GM19372 (cell line): ENCODE measurements around the gene ALOXE3.
A peak's percentile ranks its signal among the peaks of the same experiment; 100 is the strongest.

Experiments
- ATAC-seq: cut with Tn5 transposase; IDR thresholded peaks from one replicate; pipeline ENCODE4 v1.9.1; 2021; ENCODE audit warnings: mild to moderate bottlenecking, low read depth, moderate library complexity; ENCODE audit not compliant: unreplicated experiment

Gene ALOXE3

DNA sequence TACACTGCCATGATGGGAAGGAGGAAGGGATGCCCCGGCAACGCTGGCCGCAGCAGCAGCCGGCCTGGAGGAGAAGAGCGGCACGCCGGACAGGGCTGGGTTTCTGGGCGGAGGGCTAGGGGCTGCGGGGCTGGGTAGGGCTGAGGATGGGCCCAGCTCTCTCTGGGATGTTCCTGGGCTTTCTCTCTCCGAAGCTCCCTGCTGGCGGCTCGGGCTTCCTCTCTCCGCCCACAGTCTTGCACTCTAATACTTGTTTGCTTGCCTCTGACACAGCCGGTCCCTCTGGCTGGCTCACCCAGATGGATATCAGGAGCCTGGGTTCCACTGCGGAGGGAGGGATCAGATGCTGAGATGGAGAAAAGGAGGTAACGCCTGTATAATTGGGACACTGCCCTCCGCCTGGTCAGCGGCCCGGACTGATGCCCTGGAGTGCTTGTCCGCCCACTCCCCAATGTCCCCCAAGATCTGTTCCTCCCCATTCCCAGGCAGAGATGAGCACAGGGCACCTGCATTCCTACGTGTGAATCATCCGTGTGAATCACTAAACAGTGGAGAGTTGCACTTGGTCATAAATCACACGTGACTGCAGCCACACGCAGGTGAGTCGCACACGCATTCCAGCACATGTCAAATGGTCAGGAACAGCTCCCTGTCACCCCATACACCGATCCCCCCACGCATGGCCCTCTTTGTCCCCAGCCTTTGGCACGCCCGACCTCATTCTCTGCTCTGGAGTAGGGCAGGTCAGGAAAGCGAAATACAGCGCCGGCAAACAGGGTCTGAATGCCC, at the start of gene ALOXE3:
TSS of gene ALOXE3 (minus strand) at position 535 of the 789 bp plus-strand sequence. CDS start at position 11, 524 bp downstream.
- no peak for ATAC-seq

DNA sequence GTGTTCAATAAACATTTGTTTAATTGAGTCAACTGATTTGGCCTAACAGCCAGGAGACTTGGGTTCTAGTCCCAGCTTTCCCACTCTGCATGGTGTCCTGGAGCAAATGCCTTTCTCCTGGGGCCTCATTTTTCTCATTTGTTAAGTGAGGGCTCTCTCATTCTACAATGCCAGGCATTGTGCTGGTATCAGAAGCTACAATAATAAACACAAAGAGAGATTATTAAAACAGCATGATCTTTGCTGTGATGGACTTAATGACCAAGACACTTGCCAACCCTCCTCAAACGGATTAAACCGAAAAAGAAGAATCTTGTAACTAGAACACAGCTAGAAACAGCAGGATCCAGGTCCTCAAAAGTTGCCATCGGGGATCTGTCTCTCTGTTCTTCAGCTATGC, 49.2 kb upstream of the ALOXE3 start:
- ATAC-seq = no peak

DNA sequence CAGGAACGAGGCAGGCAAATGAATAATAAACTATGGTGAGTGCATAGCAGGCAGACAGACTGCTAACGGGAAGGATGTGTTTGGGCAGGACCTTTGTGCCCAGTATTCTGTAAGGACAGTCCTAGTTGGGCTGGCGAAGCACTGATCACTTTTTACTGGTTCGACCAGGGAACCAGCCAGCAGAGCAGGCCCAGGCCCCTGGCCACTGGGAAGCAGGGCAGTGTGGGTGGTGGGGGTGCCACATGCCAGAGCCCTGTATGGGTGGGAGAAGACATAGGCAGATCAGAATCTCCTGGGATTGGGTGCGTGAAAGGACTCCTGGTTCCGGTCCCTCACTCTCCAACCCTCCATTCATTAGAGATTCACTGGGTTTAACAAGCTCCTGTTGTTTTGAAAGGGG, 48.4 kb upstream of the ALOXE3 start:
- no peak for ATAC-seq

DNA sequence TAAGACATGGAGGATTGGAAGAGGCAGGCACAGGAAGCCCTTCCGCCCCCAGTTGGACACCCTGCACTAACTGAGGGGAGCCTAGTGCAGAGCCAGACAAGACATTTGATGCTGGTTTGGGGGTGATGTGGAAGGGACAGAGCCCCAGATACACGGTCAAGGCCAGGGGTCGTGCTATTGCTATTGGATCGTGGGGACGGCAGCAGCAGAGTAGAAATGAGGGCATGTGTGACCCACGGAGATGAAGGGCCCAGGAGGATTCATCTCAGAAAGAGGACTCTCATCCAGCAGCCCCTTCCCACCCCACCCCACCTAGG, 46.5 kb upstream of the ALOXE3 start:
- no peak for ATAC-seq

DNA sequence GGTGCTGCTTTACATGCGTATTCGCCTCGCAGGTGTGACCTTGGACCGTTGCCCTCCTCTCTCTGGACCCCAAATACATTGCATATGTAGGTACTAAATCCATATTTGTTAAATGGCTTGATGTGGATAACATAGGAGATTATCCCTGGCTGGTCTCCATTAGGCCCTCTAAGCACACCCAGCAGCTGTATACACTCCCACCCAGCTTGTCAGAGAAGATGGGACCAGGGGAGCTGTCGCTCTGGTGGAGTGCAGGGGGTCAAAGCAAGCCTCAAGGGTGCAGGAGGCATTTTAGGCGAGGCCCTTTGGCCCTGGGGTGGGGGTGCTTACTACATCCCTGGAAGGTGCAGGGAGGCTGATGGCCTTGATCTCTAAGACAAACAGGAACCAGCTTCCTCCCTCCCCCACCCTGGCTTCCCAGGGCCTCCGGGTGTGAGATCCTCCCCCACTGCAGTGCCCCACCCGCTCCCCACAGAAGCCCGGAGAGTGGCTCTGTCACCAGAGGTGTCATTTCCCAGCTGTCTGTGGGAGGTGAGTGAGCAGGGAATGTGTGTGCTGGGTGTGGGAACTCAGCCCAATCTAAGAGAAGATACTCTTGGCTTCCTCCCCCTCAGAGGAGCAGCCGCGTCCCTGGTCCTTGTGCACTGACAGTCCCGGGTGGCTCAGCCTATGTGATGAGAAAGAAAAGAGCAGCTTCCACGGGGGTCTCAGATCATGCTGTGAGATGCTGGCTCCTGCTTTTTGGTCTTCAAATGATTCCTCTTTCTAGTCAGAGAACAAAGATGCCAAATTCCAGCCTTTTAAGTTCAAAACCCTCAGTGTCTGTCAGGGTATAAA, 45.9 kb upstream of the ALOXE3 start:
- ATAC-seq = no peak

DNA sequence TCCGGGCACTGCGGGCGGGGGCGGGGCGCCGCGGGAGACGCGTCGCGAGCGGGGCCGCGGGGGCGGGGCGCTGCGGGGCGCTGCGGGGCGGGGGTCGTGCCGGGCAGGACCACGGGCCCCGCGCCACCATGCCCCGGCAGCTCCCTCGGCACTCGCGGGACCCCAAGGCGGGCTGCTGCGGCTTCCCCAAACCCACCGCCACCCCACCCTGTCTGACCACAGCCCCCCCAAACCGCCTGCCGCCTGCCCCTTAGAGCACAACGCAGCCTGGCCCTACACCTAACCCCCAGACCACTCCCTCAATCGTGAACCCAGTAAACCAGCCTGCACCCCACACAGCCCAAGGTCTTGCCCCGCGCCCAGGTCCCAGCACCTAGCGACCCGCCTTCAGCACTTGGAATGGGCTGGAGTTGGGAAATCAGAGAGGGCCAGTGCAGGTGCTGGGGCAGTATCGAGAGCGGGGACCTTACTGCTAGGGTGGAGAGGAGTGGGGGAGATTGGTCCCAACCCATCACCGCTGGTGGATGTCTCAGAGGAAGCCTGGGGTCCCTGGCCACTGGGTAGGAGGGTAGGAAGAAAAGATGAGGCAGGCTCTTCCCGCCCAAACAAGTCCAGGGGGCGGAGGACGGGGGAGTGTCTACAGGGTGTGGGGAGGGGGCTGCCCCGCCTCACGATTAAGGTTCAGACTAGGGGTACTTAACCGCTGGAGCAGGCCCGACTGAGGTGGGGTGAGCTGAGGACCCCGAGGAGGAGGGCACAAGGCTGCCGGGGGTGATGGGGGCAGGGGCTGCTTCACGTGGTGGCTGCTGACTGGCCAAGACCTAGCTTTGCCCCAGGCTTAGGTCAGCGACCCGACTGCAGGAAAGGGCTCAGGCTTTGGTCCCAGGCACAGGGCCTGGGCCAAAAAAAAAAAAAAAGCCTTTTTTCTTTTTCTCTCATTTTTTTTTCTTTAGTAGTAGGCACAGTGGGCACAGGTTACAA, 45.0 kb upstream of the ALOXE3 start:
- ATAC-seq = no peak

DNA sequence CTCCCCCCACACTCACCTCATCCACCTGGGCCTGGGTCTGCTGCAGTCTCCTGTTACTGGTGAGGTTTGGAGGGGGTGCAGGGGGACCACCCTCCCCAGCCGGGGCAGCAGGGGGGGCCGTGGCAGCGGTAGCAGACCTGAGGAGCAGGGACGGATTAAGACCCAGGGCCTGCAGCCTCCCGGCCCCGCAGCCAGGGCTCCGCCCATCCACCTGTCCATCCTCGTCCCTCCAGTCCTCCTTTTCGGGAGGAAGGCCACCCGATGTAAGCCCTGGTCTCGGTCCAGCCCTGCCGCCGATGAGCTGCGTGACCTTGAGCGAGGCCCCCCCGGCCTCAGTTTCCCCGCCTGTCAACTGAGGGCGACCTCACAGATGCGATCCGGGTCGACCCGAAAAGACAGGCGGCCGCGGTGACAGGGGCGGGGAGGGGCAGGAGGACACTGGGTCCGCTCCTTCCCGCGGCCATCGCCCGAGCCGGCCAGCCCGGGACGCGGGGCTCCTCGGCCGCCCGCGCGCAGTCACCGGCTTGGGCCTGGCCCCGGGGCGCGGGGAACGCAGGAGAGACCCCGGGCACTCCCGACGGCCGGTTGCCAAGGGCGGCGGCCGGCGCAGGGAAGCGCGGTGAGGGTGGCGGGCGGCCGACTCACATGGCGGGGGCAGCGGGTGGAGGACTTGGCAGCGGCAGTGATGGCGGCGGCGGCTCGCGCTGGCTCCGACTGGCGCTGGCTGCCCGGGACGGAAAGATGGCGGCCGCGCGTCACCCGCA, 44.1 kb upstream of the ALOXE3 start, which contains the start of gene VAMP2:
TSS of gene VAMP2 (minus strand) at position 716 of the 764 bp plus-strand sequence. CDS start at position 647, 69 bp downstream.
- ATAC-seq = peak; percentile 57

DNA sequence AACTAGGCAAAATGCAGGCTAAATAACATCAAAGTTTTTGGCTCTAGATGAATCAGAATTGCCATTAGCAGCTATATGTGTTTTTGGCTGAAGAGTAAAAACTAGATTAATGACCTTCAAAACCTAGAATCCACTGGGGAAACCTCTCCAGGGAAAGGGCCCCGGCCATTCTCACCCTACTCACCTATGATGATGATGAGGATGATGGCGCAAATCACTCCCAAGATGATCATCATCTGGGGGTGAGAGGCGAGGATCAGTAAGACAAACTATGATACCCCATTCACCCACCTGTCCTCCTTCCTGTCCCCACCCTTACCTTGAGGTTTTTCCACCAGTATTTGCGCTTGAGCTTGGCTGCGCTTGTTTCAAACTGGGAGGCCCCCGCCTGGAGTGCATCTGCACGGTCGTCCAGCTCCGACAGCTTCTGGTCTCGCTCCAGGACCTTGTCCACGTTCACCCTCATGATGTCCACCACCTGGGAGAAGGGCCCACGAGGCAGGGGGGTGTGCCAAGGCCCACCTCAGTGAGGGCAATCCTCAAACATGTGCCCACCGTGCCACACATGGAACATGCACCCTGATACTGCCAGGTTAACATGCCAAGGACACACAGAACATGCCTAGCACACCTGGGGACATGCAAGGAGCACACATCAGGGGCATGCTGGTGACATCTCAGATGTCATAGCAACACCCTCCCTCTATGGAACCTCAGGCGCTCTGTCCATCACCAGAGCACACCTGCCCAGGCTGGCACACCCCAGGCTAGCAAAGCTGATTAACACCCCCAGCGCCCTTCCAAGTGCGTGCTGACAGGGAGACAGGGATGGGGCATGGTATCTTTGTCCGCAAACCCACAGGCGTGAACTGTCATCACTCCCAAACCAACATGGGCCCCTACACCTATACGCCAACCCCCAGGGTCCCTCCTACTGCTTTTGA, 43.2 kb upstream of the ALOXE3 start:
- no peak for ATAC-seq

DNA sequence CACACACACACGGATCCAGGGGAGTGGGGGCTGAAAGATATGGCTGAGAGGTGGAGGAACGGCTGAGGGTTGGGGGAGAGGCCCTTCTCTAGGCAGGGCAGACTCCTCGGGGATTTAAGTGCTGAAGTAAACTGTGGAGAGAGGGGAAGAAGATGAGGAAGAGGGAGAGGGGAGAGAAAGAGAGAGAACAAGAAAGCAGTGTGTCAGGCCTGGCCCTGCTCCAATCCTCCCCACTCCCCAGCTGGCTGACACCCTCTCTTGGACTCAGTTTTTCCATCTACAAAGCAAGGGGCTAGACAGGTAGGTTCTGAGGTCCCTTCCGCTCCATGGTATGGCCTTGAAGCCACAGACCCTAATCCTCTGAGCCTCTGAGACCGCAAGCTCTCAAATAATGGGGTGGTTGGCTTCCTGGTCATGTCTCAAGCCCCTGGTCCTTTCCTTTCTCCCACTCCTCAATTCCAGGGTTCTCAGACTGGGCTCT, 42.5 kb upstream of the ALOXE3 start:
- ATAC-seq = no peak

DNA sequence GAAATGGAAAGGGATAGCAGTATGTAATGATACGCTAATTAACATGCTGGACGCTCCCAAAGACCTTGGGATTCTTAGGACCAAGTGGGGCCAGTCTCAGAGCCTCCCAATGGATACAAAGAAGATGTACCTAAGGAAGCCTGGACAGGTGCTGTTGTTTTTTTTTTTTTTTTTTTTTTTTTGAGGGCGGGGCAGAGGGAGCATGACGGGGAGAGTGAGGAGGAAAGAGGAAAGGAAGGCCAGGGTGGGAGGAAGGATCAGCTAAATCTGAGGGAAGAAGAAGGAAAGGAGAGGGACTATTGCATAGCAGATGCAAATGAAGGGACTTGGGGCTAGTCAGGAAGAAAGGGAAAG, 41.9 kb upstream of the ALOXE3 start:
- ATAC-seq = no peak

DNA sequence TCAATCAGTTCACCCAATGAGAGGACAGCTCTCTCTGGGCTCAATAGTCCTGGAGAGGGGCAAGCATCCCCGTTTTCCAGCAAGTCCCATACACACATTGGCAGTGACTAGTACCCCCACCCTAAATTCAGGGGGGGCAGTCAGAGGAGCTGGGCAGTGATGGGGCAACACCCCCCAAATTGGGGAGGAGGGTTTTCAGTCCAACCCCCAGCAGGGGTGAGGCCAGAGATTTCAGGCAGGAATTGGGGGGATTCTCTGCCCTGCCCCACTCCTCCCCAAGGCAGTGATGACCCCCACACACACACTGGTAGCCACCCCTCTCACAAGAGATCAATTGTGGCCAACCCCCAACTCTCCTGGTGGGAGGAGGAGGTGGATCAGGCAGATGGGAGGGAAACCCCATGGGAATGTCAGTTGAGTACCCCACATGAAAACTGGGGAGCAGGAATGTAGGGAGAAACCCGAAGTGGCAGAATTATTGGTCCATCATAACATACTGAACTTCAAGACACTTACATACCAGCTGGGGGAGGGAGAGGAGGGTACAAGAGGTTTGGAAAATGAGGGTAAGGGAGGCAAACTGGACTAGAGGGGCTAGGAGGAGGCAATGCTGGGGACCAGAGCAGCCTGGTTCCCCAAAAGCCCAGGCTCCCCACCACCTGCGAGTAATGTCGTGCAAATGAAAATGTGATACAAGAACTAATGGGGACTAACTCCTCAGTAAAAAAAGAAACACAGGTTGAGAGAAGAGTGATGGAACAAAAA, 41.3 kb upstream of the ALOXE3 start:
- ATAC-seq = no peak

DNA sequence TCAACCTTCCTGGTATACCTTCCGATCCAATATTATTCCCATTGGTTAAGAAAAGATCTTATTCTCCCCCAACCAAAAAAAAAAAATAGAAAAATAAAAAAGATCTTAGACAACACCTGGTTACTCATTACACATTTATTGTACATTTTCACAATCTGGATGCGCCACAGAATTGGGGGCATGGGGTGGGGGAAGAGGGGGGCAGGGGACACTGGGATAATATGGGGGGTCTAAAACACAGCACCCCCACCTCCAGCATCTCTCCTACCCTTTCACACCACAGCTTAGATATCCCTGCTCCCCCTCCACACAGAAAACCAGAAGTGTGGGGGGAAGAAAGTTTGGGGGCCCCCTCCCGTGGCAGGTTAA, 40.7 kb upstream of the ALOXE3 start:
- ATAC-seq = no peak

DNA sequence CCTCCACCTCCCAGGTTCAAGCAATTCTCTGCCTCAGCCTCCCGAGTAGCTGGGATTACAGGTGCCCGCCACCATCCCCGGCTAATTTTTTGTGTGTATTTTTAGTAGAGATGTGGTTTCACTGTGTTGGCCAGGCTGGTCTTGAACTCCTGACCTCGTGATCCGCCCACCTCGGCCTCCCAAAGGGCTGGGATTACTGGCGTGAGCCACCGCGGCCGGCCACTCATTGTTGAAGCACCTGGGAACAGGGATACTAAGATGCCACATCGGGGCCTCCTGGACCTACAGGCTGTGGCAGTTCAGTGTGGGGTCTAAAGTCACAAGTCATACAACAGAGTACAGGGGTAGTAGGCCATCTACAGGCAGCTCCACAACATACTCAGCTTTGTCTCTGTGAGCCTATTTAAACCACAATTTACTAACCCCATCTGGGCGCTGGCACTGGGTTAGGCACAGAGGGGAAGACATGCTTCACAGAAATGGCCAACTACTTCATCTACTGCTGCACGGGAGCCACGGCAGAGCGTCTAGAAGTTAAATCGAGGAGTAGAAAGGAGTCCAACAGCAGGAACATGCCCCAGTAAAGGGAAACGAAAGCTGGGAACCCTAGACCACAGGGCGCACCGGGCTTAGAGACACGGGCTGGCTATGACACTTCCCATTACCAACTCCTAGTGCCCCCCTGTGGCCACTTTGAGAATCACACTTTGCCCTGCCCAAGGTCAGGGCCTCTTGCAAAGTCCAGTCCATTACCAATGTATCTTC, 40.1 kb upstream of the ALOXE3 start:
- ATAC-seq = no peak

DNA sequence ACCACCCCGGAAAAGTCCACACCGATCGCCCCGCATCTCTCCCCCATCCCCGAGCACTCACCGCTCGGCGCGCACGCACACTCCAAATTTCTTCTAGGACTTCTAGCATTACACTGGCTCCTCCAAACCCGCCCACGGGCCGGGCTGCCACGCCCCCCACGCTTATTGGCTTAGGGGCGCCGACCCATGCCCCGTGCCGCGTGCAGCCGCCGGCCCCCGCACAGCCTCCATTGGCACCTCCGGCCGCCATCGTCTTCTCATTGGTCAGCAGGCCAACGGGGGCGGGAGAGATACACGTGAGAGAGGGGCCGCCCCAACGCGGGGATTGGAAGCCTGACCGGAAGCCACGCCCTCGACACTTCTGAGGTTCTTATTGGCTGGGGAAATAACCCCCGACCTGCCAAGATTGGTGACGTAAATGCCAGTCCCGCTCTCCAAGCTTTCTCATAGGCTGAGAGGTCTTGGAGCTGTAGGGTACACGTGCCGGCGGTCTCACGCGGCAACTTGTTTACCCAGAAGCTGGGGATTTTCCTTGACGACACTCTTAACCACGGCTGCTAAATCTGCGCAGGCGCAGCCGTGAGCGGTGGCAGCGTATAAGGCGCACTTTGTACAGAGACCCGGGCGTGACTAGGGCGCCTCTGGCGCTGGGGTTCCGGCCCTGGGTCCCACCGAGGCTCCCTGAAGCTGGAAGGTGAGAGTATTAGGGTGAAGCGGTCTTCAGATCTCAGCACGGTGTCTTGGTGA, 38.1 kb upstream of the ALOXE3 start:
- peak; percentile 85 for ATAC-seq

DNA sequence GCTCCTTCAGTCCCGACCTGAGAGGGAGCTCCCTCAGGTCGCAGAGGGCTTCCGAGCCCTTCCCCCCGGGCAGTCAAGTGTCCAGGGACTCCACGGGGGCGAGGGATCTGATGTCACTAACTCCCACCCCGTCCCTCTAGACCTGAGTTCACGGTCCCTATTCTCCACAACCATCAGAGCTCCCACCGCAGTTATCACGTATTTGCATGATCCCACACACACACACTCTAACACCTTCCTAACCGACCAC, 37.6 kb upstream of the ALOXE3 start:
- ATAC-seq = no peak

DNA sequence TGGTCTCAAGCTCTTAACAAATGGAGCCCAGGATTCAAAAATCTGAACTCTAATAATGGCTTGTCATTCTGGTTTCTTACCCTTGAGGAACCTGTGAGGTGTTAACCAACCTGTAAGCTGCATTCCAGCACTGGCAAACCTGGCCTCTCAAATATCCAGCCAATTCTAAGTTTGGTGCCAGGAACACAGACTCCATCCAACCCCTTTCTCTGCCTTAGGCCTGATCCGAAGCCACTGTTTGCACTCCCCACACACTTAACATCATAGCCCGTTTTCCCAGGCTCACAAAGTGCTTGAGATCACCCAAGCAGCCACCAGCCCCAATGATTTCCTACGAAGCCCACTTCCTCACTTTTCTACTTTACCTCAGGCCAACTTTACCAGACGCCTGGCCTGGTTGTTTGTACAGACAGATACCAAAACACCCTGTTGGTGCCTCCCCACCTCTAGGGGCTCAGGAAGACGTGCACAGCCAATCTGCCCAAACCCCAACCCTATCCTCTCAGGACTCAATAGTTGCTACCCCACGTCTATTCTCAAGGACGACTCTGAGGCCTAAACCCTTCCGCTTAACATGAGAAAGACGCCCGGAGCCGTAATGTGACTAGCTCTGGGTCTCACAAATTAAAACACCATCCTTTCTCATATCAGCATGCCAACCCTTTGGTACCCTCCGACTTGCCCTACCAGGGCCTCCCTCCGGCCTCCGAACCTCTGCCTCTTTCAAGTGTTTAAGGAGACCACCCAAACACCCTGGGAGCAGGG, 37.1 kb upstream of the ALOXE3 start:
- no peak for ATAC-seq
